NCI-H146 treated with DMSO at 0.1 percent for 48 hours (cell line): ENCODE measurements around the gene PLEKHA4.
"Not testable (repeated sequence)": the region's sequence is repeated elsewhere in the genome, so short reads cannot be mapped to it uniquely, and the experiment has no call there.

Source experiments
- DNase-seq: peaks from one replicate; lab custom pipeline; 2025; ENCODE audit not compliant: unreplicated experiment; lab: John Stamatoyannopoulos, UW

The PLEKHA4 gene

DNA sequence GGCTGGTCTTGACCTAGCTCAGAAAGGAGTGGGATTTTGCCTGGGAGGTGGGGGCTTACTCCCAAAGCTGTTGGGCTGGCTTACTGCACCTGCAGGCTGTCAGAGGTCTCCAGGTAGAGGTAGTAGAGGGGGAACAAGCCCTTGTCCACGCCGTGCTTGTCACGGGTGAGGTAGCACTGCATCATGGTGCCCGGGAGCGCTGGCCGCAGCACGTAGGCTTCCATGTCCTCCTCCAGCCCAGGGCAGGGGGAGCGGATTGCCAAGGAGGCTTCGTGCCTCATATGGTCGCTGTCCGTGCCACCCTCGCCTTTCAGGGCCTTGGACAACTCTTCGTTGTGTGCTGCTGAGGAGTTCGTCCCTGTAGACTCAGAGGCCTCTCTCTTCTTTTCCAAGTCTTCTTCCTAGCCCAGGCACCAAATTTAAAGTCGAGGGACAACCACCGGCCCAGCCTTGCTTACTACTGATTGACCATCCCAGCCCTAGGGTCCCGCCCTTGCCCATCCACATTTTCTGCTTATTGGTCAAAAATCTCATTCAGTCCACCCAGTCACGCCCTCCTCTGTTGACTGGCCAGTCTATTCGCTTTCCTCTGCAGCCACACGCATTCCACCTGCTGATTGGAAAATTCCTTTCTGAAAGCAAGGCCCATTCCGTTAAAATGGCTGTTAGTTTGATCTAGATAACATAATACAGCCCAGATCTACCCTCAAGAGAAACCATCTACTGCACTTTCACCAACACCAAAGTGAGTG, 19.6 kb upstream of the PLEKHA4 start:
- DNase-seq, result no peak

DNA sequence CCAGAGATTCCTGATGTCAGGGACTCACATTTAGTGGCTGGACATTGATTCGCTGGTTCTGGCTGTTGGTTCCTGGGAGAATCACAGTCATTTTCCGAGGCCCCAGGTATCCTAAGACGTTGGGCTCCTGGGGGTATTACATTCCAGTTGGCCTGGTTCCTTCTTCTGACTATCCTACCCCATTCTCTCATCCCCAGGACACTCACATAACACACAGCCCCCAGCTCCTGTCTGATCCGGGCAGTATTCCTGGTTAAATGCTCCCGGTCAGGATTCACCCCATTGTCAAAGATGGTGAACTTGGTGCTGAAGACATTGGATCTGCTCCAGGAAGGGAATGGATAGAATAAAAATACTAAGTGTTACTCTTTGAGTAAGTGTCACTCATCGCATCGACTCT, 15.3 kb upstream of the PLEKHA4 start:
- no peak for DNase-seq

DNA sequence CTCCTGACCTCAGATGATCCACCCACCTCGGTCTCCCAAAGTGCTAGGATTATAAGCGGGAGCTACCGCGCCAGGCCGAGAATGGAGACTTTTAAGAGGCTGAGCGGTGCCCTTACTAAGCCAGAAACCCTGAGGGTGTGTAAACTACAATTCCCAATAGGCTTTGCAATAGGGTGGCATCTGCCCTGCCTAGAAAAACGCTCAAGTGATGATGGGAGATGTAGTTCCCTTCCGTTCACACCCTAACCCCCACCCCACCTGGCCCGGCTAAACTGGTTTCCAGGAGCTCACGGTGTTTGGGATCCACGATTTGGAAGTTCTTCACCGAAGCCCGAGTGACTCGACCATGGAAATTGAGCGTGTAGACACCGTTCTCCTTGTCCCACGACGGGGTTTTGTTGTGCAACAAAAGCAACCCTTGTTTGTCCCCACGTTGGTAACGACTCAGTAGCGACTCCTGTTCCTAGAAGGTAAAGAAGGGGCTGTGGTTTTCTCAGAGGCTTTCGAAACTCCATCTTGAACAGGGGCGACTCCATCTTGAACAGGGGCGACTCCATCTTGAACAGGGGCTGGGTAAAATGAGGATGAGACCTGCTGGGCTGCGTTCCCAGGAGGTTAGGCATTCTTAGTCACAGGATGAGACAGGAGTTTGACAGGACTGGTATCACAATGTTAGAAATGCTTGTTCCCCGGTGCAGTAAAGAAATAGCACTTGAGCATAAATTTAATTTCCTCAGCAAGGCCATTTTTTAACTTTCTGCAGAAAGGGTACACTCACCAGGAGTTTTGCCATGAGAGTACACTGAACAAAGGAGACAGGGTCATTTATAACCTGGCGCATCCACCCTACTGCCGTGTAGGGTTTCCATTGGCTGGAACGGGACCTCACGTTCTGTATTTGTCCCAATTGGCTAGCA, 13.6 kb upstream of the PLEKHA4 start:
- DNase-seq, result no peak

DNA sequence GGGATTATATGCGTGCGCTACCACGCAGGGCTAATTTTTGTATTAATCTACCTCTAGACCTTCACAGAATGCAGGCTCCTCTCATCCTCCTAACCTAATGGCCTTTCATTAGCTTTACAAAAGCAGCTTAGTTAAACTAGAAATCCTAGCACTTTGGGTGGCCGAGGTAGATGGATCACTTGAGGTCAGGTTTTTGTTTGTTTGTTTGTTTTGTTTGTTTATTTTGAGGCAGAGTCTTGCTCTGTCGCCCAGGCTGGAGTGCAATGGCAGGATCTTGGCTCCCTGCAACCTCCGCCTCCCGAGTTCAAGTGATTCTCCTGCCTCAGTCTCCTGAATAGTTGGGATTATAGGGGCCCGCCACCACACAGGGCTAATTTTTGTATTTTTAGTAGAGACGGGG, 11.3 kb upstream of the PLEKHA4 start:
- not testable (repeated sequence) for DNase-seq

DNA sequence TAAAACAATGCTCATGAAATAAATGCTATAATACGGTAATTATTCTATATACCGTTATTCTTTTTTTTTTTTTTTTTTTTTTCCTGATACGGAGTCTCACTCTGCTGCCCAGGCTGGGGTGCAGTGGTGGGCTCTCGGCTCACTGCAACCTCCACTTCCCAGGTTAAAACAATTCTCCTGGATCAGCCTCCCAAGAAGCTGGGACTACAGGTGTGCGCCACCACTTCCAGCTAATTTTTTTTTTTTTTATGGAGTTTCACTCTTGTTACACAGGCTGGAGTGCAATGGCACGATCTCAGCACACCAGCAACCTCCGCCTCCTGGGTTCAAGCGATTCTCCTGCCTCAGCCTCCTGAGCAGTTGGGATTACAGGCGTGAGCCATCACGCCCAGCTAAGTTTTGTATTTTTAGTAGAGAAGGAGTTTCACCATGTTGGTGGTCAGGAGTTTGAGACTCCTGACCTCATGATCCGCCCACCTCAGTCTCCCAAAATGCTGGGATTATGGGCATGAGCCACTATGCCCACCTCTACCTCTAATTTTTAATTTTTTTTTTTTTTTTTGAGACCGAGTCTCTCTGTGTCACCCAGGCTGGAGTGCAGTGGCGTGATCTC, 10.7 kb upstream of the PLEKHA4 start:
- DNase-seq, result no peak

DNA sequence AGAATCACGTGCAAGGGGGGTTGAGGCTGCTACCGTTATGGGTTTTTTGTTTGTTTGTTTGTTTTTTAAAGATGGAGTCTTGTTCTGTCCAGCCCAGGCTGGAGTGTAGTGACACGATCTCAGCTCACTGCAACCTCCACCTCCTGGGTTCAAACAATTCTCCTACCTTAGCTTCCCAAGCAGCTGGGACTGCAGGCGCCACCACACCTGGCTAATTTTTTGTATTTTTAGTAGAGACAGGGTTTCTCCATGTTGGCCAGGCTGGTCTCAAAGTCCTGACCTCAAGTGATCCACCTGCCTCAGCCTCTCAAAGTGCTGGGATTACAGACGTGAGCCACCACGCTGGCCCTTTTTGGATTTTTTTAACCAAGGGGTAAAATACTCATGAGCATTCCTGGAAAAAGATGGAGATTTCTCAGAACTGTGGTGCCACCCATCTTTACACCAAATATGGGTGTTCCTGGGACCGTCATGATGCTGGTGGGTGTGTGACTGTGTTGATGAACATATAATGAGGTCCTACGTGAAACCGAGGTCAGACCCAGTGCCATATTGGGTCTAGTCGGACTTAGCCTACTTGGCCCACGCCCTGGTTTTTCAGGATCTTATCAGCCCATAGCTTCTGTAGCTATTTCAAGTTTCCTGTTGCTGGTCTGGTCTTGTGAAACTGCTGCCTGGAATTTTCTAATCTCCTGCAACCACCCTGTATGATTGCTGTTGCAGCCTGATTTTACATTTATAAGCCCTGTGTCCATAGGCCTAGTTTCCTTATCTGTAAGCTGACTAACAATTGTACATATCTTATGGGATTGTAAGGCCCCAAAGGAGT, 10.0 kb upstream of the PLEKHA4 start:
- no peak for DNase-seq

DNA sequence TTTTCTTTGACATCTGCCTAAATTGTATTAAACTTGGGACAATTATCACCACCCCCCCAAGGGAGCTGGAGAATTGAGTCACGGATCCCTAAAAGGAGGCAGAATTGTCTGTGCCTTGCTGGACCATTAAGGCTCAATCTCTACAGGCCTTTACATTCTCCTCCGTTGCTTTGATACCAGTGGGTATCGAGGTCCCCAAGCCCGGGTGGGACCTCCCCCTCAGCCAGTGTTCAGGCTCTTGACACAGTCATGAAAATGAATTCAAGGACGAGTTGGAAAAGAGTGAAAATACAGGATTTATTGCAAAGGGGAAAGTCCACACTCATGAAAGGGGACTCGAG, 9.4 kb upstream of the PLEKHA4 start:
- no peak for DNase-seq

DNA sequence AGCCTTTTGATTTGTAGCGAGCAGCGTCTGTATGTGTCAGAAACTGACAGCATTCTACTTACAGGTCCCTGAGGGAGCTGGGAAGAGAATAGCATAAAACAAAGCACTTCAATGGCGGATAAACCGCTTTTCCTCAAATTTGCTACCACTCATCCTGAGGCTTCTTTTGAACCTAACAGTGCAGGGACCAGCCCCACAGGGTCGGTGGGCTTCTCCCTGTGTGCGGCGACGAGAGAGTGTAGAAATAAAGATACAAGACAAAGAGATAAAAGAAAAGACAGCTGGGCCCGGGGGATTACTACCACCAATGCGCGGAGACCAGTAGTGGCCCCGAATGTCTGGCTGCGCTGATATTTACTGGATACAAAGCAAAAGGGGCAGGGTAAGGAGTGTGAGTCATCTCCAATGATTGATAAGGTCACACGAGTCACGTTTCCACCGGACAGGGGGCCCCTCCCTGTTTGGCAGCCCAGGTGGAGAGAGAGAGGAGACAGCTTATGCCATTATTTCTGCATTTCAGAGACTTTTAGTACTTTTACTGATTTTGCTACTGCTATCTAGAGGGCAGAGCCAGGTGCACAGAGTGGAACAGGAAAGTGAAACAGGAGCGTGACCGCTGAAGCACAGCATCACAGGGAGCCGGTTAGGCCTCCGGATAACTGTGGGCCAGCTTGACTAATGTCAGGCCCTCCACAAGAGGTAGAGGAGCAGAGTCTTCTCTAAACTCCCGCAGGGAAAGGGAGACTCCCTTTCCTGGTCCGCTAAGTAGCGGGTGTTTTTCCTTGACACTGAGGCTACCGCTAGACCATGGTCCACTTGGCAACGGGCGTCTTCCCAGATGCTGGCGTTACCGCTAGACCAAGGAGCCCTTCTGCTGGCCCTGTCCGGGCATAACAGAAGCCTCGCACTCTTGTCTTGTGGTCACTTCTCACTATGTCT, 7.9 kb upstream of the PLEKHA4 start:
- not testable (repeated sequence) for DNase-seq

DNA sequence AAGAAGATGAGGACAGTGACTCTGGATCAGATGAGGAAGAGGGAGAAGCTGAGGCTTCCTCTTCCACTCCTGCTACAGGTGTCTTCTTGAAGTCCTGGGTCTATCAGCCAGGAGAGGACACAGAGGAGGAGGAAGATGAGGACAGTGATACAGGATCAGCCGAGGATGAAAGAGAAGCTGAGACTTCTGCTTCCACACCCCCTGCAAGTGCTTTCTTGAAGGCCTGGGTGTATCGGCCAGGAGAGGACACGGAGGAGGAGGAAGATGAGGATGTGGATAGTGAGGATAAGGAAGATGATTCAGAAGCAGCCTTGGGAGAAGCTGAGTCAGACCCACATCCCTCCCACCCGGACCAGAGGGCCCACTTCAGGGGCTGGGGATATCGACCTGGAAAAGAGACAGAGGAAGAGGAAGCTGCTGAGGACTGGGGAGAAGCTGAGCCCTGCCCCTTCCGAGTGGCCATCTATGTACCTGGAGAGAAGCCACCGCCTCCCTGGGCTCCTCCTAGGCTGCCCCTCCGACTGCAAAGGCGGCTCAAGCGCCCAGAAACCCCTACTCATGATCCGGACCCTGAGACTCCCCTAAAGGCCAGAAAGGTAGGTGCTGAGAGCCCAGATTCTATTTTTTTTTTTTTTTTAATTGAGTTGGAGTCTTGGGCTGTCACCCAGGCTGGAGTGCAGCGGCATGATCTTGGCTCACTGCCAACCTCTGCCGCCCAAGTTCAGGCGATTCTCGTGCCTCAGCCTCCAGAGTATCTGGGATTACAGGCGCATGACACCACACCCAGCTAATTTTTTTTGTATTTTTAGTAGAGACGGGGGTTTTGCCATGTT, 6.1 kb upstream of the PLEKHA4 start:
- DNase-seq, result no peak

DNA sequence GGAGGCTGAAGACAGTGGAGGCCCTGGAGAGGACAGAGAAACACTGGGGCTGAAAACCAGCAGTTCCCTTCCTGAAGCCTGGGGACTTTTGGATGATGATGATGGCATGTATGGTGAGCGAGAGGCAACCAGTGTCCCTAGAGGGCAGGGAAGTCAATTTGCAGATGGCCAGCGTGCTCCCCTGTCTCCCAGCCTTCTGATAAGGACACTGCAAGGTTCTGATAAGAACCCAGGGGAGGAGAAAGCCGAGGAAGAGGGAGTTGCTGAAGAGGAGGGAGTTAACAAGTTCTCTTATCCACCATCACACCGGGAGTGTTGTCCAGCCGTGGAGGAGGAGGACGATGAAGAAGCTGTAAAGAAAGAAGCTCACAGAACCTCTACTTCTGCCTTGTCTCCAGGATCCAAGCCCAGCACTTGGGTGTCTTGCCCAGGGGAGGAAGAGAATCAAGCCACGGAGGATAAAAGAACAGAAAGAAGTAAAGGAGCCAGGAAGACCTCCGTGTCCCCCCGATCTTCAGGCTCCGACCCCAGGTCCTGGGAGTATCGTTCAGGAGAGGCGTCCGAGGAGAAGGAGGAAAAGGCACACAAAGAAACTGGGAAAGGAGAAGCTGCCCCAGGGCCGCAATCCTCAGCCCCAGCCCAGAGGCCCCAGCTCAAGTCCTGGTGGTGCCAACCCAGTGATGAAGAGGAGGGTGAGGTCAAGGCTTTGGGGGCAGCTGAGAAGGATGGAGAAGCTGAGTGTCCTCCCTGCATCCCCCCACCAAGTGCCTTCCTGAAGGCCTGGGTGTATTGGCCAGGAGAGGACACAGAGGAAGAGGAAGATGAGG, 5.3 kb upstream of the PLEKHA4 start:
- DNase-seq, result no peak

DNA sequence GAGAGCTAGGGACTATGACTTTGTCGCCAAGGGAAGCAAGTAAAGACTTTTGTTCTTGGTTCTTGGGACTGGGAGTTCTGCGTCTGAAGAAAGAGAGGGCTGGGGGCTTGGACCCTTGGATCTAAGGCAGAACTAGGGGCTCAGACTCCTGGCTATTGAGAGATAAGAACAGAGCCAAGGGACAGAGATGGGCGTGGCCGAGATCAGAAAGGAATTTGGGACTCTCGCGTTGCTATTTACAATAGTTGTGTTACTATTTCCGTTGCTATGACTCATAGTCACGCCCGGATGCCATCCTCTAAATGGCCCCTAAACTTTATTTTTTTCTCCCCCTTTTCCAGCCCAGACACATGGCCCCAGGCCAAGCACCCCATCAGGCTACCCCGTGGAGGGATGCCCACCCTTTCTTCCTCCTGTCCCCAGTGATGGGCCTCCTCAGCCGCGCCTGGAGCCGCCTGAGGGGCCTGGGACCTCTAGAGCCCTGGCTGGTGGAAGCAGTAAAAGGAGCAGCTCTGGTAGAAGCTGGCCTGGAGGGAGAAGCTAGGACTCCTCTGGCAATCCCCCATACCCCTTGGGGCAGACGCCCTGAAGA, 4.6 kb upstream of the PLEKHA4 start:
- DNase-seq, result peak; percentile 59

DNA sequence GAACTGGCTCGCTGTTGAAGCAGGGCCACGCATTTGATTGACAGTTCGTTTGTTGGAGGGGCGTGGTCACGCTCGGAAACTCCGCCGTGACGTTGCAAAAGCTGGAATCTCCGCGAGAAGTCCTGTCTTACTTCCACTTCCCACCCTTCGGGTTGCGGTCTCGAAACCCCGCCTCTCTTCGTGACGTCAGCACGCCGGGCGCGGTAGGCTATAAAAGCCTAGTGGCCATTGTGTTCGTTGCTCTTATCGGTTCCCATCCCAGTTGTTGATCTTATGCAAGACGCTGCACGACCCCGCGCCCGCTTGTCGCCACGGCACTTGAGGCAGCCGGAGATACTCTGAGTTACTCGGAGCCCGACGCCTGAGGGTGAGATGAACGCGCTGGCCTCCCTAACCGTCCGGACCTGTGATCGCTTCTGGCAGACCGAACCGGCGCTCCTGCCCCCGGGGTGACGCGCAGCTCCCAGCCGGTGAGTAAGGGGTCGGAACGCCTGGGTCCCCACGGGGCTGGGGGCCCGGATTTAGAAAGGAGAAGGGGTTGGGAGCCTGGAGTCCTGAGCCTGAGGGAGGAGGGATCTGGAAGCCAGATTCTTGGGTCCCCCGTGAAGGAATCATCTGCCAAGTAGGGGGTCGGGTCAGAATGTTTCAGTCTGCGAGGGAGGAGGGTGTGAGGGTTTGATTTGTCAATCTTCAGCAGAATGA, 3.9 kb upstream of the PLEKHA4 start, which contains the start of gene PPP1R15A:
PPP1R15A (plus strand) TSS at position 240 of the 702 bp plus-strand sequence. CDS start 813 bp downstream, outside the sequence.
- DNase-seq, result peak; percentile 95

DNA sequence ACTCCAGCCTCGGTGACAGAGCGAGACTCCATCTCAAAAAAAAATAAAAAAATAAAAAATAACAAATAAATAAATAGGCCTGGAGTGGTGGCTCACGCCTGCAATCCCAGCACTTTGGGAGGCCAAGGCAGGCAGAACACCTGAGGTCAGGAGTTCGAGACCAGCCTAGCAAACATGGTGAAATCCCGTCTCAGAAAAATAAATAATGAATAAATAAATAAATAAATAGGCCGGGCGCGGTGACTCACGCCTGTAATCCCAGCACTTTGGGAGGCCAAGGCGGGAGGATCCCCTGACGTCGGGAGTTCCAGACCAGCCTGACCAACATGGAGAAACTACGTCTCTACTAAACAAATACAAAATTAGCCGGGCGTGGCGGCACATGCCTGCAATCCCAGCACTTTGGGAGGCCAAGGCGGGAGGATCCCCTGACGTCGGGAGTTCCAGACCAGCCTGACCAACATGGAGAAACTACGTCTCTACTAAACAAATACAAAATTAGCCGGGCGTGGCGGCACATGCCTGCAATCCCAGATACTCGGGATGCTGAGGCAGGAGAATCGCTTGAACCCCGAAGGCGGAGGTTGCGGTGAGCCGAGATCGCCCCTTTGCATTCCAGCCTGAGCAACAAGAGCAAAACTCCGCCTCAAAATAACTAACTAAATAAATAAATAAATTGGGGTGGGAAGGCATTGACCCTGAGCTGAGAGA, 3.2 kb upstream of the PLEKHA4 start:
- DNase-seq, result not testable (repeated sequence)

DNA sequence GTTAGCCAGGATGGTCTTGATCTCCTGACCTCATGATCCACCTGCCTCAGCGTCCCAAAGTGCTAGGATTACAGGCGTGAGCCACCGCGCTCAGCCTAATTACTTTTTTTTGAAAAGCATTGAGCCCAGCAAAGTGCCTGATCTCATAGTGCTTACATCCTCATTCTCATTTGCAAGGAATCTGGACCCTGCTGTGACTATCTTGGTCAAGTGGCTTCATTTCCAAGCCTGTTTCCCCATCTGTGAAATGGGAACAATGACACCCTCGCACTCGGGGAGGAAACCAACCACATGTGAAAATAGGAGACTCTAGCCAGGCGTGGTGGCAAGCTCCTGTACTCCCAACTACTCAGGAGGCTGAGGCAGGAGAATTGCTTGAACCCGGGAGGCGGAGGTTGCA, 1.6 kb upstream of the PLEKHA4 start:
- no peak for DNase-seq

DNA sequence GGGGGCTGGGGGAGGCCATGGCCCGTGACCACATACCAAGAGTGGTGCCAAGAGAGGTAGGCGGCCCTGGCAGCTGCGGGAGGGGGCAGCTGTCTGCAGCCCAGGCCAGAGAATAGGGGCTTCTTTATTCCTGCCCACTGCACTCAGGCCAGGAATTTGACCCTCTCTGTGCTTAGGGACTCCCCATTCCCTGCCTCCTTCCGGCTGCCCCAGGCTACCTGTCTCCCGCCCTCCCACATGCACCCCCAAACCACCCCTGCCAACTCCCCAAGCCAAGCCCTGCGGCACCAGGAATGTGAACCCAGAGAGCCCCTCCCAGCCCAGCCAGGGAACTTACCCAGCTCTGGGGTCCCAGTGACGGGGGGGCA, 687 bp downstream of the PLEKHA4 start:
- no peak for DNase-seq

DNA sequence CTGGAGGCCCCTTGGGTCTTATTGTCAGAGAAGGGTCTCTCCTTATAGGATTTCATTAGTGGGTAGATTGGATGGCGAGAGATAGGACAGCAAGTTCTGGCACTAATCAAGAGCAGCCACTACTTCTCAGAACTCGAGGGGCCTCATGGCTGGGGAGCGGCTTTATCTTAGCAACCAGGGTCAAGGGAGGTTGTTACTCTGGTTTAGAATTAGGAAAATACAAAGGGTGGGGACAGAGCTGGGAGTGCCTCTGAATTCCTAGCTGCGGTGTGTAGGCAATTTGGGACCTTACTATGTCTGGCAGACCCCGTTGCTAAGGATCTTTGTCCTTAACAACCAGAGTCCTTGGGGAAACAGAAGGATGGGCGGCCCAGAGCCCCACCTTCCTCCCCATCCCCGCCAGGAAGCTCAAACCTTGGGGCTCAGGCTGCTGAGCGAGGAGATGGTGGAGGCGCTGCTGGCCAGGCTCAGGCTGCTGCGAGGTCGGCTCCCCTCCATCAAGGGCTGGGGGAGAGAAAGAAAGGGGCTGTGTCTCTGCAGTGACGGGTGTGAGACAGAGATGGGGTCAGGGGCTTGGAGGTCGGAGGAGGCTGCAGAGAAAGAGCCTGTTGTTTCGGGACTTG, 1.2 kb downstream of the PLEKHA4 start:
- DNase-seq, result no peak
